Epithelial cell of umbilical artery (primary cell): Measurements from ENCODE around the gene LYPD5. TPM values are rescaled to one million over a fixed set of nuclear protein-coding genes. Genes with fewer than 3 reads are reported as not detected.

Source experiments
- total RNA-seq: library from RNA; depleted of rRNA; stranded (reverse); fragments of >200 nt; gene quantifications from 2 replicates; pipeline ENCODE4 v1.2.3, GENCODE V29; 2014

Gene LYPD5, protein sequence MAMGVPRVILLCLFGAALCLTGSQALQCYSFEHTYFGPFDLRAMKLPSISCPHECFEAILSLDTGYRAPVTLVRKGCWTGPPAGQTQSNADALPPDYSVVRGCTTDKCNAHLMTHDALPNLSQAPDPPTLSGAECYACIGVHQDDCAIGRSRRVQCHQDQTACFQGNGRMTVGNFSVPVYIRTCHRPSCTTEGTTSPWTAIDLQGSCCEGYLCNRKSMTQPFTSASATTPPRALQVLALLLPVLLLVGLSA
- 0.32 and 0.46 TPM in 2 replicates for total RNA-seq

DNA sequence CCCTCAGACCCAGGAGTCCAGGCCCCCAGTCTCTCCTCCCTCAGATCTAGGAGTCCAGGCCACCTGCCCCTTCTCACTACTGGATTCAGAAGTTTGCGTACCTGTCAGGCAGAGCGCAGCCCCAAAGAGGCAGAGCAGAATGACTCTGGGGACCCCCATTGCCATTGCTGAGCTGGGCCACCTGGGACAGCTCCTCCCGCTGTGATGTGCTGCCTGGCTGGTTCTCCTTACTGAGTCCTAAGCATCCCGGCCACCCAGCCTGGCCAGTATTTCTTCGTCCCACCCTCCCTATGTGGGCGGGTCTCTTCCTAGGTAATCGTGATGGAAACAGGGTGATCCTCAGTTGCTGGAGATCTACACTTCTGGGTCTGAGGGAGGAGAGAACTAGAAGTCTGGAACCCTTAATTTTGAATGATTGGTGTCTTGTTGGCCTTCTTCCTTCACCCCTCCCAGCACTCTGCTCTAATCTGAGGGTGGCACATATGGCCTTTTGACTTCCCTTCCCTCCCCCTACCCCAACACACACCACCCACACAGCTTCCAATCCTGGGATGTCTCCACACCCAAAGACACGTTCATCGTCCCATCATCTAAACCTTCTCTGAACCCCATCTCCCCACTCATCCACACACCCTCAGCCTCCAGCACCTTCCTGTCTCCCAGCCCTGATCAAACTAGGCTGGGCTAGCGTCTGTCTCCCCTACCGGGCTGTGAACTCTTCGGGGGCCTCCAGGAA is at the start of gene LYPD5:
Gene LYPD5, minus strand, starts transcription at position 232 of the 736 bp plus-strand sequence. Its CDS starts 67 bp downstream, at position 165.

DNA sequence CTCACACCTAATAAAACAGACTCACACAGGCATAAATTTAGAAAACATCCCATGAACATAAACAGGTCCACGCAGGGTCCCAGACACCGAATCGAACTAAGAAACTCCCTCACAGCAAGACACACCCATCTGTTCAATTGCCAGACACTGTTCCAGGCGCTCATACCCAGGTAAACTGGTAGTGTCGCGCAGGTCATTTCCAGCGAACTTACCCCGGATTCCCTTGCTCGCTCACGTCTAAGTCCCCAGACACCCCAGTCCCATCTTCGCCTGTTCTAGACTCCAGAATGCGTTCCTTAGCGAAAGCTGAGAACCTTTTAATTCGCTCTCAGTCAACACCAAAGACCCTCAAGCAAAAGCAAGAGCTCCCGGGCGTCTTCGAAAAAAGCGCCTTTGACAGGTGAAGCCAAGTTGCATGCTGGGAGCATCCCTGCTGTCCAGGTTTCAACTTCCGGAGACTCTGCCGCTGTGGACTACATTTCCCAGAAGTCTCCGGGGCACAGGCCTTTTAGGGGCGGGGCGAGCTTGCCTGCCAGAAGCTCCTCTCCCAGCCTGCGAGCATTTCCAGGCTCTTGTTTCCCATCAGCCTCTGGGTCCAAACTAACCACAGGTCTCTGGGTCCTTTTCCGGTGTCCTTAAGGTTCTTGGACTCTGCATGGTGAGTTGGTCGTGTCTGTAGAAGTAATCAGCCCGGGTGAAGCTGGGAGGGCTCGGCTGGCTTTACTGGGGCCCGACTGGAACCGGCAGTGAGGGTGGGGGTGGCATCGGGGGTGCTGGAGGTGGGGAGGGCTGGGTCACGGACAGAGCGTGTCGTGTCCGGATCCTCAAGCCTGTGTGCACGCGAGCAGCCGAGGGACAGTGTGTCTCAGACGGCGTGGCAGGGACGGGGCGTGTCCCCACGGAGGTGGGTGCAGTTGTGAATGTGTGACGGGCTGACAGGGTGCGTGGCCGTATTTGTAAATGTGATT is 24.8 kb upstream of the LYPD5 start, which contains the start of gene ZNF283:
Gene ZNF283, plus strand, starts transcription at position 535 of the 968 bp plus-strand sequence. CDS start 6,184 bp downstream, outside the sequence.

DNA sequence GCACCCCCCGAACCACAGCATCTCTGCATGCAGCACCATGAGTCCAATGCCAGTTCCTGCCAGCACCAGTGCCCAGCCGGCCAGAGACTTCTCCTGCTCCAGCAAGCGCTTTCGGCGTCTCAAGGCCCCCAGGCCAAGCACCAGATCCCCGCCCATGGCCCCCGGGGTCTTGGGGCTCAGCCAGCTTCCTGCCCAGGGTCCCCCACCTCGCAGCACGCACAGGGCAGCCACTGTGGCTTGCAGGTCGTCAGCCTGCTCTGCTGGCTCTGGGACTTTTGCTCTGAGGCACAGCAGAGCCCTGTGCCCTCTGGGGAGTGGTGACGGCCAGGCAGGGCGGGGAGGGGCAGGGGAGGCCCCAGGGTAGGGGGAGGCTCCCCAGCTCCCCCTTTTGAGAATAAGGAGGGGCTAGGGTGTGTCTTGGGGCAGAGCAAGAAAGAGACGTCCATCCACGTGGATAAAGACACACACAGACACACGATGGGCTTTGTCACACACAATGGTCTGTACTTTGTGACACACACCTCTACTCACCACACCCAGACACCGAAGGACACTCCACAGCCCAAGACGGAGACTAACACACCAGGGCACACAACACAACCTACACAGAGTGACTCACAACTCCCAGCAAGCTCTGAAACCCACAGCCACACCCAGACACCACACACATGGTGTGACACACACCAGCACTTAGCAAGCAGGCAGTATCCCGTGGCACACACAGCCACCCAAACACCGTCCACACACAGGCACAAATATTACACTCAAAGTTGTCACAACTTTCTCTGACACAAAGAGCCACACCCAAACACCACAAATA is 21.3 kb downstream of the LYPD5 start, which contains the start of gene KCNN4:
Gene KCNN4, minus strand, starts transcription at position 268 of the 820 bp plus-strand sequence. Its CDS starts 112 bp downstream, at position 156.

DNA sequence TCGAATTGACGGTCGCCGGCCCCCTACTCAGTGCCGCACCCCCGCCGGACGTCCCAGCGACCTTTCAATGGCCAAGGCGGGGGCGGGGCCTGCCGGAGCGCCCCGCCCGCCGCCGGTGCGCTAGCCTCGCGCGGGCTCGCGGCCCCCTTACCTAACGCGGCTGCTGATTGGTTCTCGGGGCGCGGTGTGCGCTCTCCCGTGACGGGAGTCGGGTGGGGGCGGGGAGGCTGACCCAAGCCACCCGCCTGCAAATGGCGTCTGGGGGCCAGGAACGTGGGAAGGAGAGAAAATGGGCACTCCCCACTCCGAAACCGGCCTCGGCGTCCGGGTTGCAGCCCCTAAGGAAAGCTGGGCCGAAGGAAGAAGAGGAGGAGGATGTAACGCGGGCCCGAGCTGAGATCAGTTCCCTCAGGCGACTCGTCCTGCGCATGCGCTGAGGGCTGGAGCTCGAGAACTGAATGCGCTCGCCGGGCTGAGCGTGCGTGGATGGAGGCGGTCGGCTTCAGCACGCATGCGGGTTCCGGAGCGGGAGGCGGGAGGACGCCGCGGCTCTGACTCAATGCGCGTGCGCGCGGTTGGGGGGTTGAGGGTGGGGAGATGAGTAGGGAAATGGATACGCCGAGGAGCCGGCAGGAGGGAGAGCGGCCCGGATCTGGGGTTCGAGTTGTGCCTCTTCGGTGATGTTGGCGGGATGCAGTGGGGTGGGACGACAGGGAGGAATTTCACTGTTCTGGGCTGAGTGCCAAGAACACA is 47.6 kb downstream of the LYPD5 start, which contains the start of gene SMG9:
Gene SMG9, minus strand, starts transcription at position 460 of the 753 bp plus-strand sequence. CDS start 4,221 bp downstream, outside the sequence.

Other genes with a start within 250 kb of the LYPD5 start
- gene XRCC1, start 226.9 kb downstream of the LYPD5 start, total RNA-seq: 16.2 and 17.2 TPM in 2 replicates
- gene PINLYP, start 226.6 kb downstream of the LYPD5 start, total RNA-seq: 0.15 and 0.97 TPM in 2 replicates
- gene IRGQ, start 206.3 kb downstream of the LYPD5 start, total RNA-seq: 23.1 and 28.3 TPM in 2 replicates
- gene ZNF576, start 205.9 kb downstream of the LYPD5 start, total RNA-seq: 15.3 and 27.2 TPM in 2 replicates
- gene SRRM5, start 190.4 kb downstream of the LYPD5 start, total RNA-seq: not detected in 2 replicates
- gene ZNF428, start 182.8 kb downstream of the LYPD5 start, total RNA-seq: 50.7 and 51.7 TPM in 2 replicates
- 3.0 and 3.2 TPM in 2 replicates for gene CADM4, start 162.6 kb downstream of the LYPD5 start, total RNA-seq
- gene PLAUR, start 132.3 kb downstream of the LYPD5 start, total RNA-seq: 54.9 and 91.9 TPM in 2 replicates
- not detected in 2 replicates for gene IRGC, start 86.4 kb downstream of the LYPD5 start, total RNA-seq
- gene SMG9, start 47.5 kb downstream of the LYPD5 start, total RNA-seq: 3.2 and 6.1 TPM in 2 replicates
- gene KCNN4, start 21.5 kb downstream of the LYPD5 start, total RNA-seq: 0.46 and 0.65 TPM in 2 replicates
- 6.8 and 10.6 TPM in 2 replicates for gene ZNF283, start 24.9 kb upstream of the LYPD5 start, total RNA-seq
- 0.97 and 2.1 TPM in 2 replicates for gene ZNF404, start 81.5 kb upstream of the LYPD5 start, total RNA-seq
- gene ZNF45, start 132.8 kb upstream of the LYPD5 start, total RNA-seq: 12.3 and 14.6 TPM in 2 replicates
- 3.2 and 10.6 TPM in 2 replicates for gene ZNF221, start 148.8 kb upstream of the LYPD5 start, total RNA-seq
- 8.1 and 8.4 TPM in 2 replicates for gene ZNF155, start 181.7 kb upstream of the LYPD5 start, total RNA-seq
- gene ZNF230, start 200.5 kb upstream of the LYPD5 start, total RNA-seq: 2.9 and 5.3 TPM in 2 replicates
- gene ZNF222, start 222.9 kb upstream of the LYPD5 start, total RNA-seq: 5.5 and 5.8 TPM in 2 replicates
- 7.1 and 9.6 TPM in 2 replicates for gene ZNF223, start 249.6 kb upstream of the LYPD5 start, total RNA-seq